SK-N-SH (cell line): ENCODE data around the gene CD74. TPM values are rescaled to one million over a fixed set of nuclear protein-coding genes. Genes with fewer than 3 reads are reported as not detected.
"Not testable (repeated sequence)": the region's sequence is repeated elsewhere in the genome, so short reads cannot be mapped to it uniquely, and the experiment has no call there.

ENCODE experiments used
- CTCF ChIA-PET: fragments of 300-600, 350-600 bp; formaldehyde crosslinking; extraction: SDS; loops from one replicate; lab custom pipeline; 2021; lab: Yijun Ruan, JAX
- POLR2A ChIA-PET: fragments of 350-600 bp; sonication (Branson Sonifier 250); formaldehyde crosslinking; extraction: SDS; loops from one replicate; lab custom pipeline; 2020; ENCODE audit warnings: antibody characterized with exemption, inconsistent platforms; lab: Yijun Ruan, JAX
- DNase-seq: peaks from one replicate; pipeline ENCODE4 v3.0.0; 2012
- H2AFZ ChIP-seq: fragments of 200-600 bp; sonication (generic); 2 replicates; pipeline ENCODE4 v1.8.1; 2016; ENCODE audit warnings: antibody characterized with exemption, mild to moderate bottlenecking, low read depth
- H3F3A ChIP-seq: fragments of 200-600 bp; sonication (generic); replicated peaks from 2 replicates; pipeline ENCODE3; 2016; ENCODE audit warnings: antibody characterized with exemption, mild to moderate bottlenecking; ENCODE audit not compliant: insufficient read depth
- H3K27ac ChIP-seq, 2 experiments: fragments of 200-500 bp in 1 of 2; fragments of 200-600 bp in 1 of 2; sonication (Bioruptor generic) in 1 of 2; sonication (generic), shearing (Covaris generic) in 1 of 2; 2 replicates each; pipeline versions ENCODE4 v1.5.1 to v1.6.1; 2014 to 2016; ENCODE audit warnings: low read depth in 2 of 2, inconsistent platforms in 1 of 2, low read length in 1 of 2, mild to moderate bottlenecking in 1 of 2, mixed read lengths in 1 of 2
- H3K27me3 ChIP-seq: fragments of 200-600 bp; sonication (generic), shearing (Covaris generic); 2 replicates; pipeline ENCODE4 v1.6.1; 2016; ENCODE audit warnings: mixed run types; ENCODE audit not compliant: insufficient read depth
- H3K36me3 ChIP-seq, 2 experiments: fragments of 200-500 bp in 1 of 2; fragments of 200-600 bp in 1 of 2; sonication (Bioruptor generic) in 1 of 2; sonication (generic) in 1 of 2; replicated peaks in 1 of 2; 2 replicates each; pipeline versions ENCODE3 to v1.5.1; 2014 to 2016; ENCODE audit warnings: low read length in 1 of 2, mild to moderate bottlenecking in 1 of 2; ENCODE audit not compliant: insufficient read depth in 2 of 2, control insufficient read depth in 1 of 2
- H3K4me1 ChIP-seq, 2 experiments: fragments of 200-500 bp in 1 of 2; fragments of 200-600 bp in 1 of 2; sonication (Bioruptor generic) in 1 of 2; sonication (generic), shearing (Covaris generic) in 1 of 2; 2 replicates each; pipeline versions ENCODE4 v1.5.1 to v1.6.1; 2014 to 2016; ENCODE audit warnings: low read depth in 1 of 2, low read length in 1 of 2, mixed run types in 1 of 2; ENCODE audit not compliant: insufficient read depth in 2 of 2, control insufficient read depth in 1 of 2
- H3K4me2 ChIP-seq: fragments of 200-600 bp; sonication (generic), shearing (Covaris generic); 2 replicates; pipeline ENCODE4 v1.6.1; 2017; ENCODE audit warnings: mixed run types
- H3K4me3 ChIP-seq, 2 experiments: fragments of 200-500 bp in 1 of 2; fragments of 200-600 bp in 1 of 2; sonication (Bioruptor generic) in 1 of 2; sonication (generic), shearing (Covaris generic) in 1 of 2; 2 replicates each; pipeline versions ENCODE4 v1.5.1 to v1.8.1; 2014 to 2016; ENCODE audit warnings: low read depth in 2 of 2, inconsistent platforms in 1 of 2, low read length in 1 of 2, mild to moderate bottlenecking in 1 of 2, mixed read lengths in 1 of 2, moderate library complexity in 1 of 2
- H3K79me2 ChIP-seq: fragments of 200-600 bp; sonication (generic); 2 replicates; pipeline ENCODE4 v1.8.1; 2017; ENCODE audit warnings: mild to moderate bottlenecking; ENCODE audit not compliant: insufficient read depth
- H3K9ac ChIP-seq: fragments of 200-600 bp; sonication (generic); 2 replicates; pipeline ENCODE4 v1.6.1; 2017; ENCODE audit warnings: mixed run types
- H3K9me2 ChIP-seq: fragments of 200-600 bp; sonication (generic); 2 replicates; pipeline ENCODE4 v1.6.1; 2017; ENCODE audit warnings: mixed run types
- H3K9me3 ChIP-seq: fragments of 200-600 bp; sonication (generic); 2 replicates; pipeline ENCODE4 v1.6.1; 2017; ENCODE audit warnings: mixed run types, mild to moderate bottlenecking, moderate library complexity
- H4K20me1 ChIP-seq: fragments of 200-600 bp; sonication (generic); 2 replicates; pipeline ENCODE4 v1.6.1; 2017; ENCODE audit warnings: mild to moderate bottlenecking, mixed run types; ENCODE audit not compliant: insufficient read depth
- CTCF ChIP-seq: fragments of 200-600 bp; sonication (generic); IDR thresholded peaks from 2 replicates; pipeline ENCODE4 v1.6.1; 2017; ENCODE audit warnings: antibody characterized with exemption, mild to moderate bottlenecking, moderate library complexity
- EZH2phosphoT487 ChIP-seq: fragments of 200-600 bp; sonication (generic); IDR thresholded peaks from 2 replicates; pipeline ENCODE4 v1.6.1; 2017; ENCODE audit warnings: low read depth, mixed run types, mild to moderate bottlenecking, antibody characterized with exemption, moderate library complexity, borderline replicate concordance
- FOXJ3 ChIP-seq: sonication (generic); formaldehyde crosslinking; IDR thresholded peaks from 2 replicates; pipeline ENCODE4 v1.5.1; 2020; ENCODE audit warnings: mild to moderate bottlenecking, missing genetic modification reagents
- IRF3 ChIP-seq: fragments of 150-350 bp; IDR thresholded peaks from 2 replicates; pipeline ENCODE4 v1.6.1; 2016; ENCODE audit warnings: mild to moderate bottlenecking, low read depth, low read length
- JUND ChIP-seq: IDR thresholded peaks from 2 replicates; pipeline ENCODE4 v1.4.0; 2012
- MAX ChIP-seq: IDR thresholded peaks from 2 replicates; pipeline ENCODE4 v1.4.0; 2012; ENCODE audit warnings: low read depth
- POLR2AphosphoS5 ChIP-seq: IDR thresholded peaks from 2 replicates; pipeline ENCODE4 v1.6.1; 2012; ENCODE audit warnings: low read depth, low read length
- REST ChIP-seq: IDR thresholded peaks from 2 replicates; pipeline ENCODE4 v1.6.1; 2012; ENCODE audit warnings: mild to moderate bottlenecking, low read depth, low read length, moderate library complexity
- RFX5 ChIP-seq: IDR thresholded peaks from 2 replicates; pipeline ENCODE4 v1.6.1; 2012; ENCODE audit warnings: mild to moderate bottlenecking, improper control_type of control experiment, low read length
- SMC3 ChIP-seq: IDR thresholded peaks from 2 replicates; pipeline ENCODE4 v1.6.1; 2012; ENCODE audit warnings: low read depth, low read length, improper control_type of control experiment
- TAF1 ChIP-seq: IDR thresholded peaks from 2 replicates; pipeline ENCODE4 v1.6.1; 2012; ENCODE audit warnings: low read depth, mild to moderate bottlenecking, low read length, moderate library complexity, borderline replicate concordance
- TCF12 ChIP-seq: IDR thresholded peaks from 2 replicates; pipeline ENCODE4 v1.4.0; 2012
- WGBS: methylation state at CpG from one replicate; pipeline ENCODE4 v1.1.6; 2017; ENCODE audit warnings: low lambda C conversion rate; 5-methylcytosine and 5-hydroxymethylcytosine counted together
- polyA plus RNA-seq, 3 experiments: library from polyadenylated mRNA; depleted of rRNA; stranded (reverse); fragments of >200 nt; gene quantifications; 2 replicates each; pipeline ENCODE4 v1.2.3, GENCODE V29; 2012

Gene CD74
- polyA plus RNA-seq, 1 of the 3 experiments (the other 2 are of a cell fraction), result 0.26 TPM

DNA sequence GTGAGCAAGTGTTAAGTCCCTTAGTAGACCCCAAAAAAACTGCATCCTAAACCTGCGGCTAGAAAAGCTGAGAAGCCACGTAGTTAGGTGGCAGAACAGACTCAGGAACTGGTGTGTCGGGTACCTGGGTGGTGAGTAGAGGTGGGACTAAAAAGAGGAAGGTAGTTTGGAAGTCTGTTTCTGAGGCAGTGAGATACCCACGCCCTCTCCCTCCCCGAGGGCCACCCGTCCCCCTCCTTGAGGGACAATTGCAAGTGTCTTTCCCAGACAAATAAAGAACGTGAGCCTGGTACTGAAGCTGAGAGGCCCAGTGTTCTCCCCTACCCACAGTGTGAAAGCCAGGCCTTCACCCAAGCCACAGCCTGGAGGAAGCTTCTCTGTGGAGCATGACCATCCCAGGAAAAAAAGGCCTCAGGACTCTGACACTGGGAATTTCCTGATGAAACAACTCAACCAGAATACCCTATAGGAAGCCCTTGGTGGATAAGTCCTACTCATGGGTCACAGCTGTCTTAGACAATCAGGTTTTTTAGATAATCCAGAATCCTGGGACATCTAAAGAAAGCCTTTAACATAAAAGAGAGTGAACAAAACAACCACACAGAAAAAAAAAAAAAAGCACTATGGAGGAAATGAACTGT, 7.0 kb upstream of the CD74 start:
- Histone ChIP-seq H2AFZ (no peak overlapping the region), H3K9me3 (no peaks in the 10 kb centered on the region), H4K20me1 (no peaks in the 10 kb centered on the region), H3K4me2 (no peak overlapping the region), H3K36me3 (no peaks in the 10 kb centered on the region), H3K9me2 (no peaks in the 10 kb centered on the region), H3K27me3 (no peaks in the 10 kb centered on the region), H3K4me3 (no peak overlapping the region), H3K27ac (no peak overlapping the region), H3K9ac (no peak overlapping the region), H3F3A (no peaks in the 10 kb centered on the region), H3K4me1 (no peaks in the 10 kb centered on the region), H3K79me2 (no peaks in the 10 kb centered on the region)
- no peak for TF ChIP-seq SMC3
- TF ChIP-seq REST, result no peak
- TF ChIP-seq FOXJ3 (CRISPR knock-in tag), result no peak
- TF ChIP-seq CTCF, result no peak
- TF ChIP-seq EZH2phosphoT487, result no peak
- TF ChIP-seq JUND, result no peak
- TF ChIP-seq TCF12, result no peak
- no peak for TF ChIP-seq POLR2AphosphoS5
- no peak for TF ChIP-seq MAX
- no peak for TF ChIP-seq TAF1
- TF ChIP-seq RFX5, result no peak
- TF ChIP-seq IRF3, result no peak
- CTCF ChIA-PET, result interaction anchor here (1.0 kb wide), 1 partner anchor 16 kb away, joined by 3 read pairs; no protein-coding TSS in a partner anchor
- POLR2A ChIA-PET, result no interaction called here
- DNase-seq, result no peak
- WGBS, result 78% methylated on average over 5 of the region's 7 CpGs

- POLR2A ChIA-PET, H3F3A ChIP-seq, H3K27ac ChIP-seq, DNase-seq, H3K27me3 ChIP-seq, H3K9me2 ChIP-seq, H3K36me3 ChIP-seq, H3K4me2 ChIP-seq, H3K4me3 ChIP-seq, H2AFZ ChIP-seq, H4K20me1 ChIP-seq, H3K79me2 ChIP-seq, H3K9ac ChIP-seq, H3K9me3 ChIP-seq, H3K4me1 ChIP-seq: not testable (repeated sequence)
- WGBS, result 87% methylated on average over 16 of the region's 16 CpGs
- CTCF ChIA-PET, result interaction anchor here (1.1 to 1.5 kb wide), 2 partner anchors 22 to 64 kb away, joined by 4 to 5 read pairs; no protein-coding TSS in a partner anchor
Observed at GRCh38 chr5:150413902-150414790, 1.4 kb upstream of the CD74 start.
